CD14-positive monocyte (primary cell): Measurements from ENCODE around the gene FBXO11. TPM values are rescaled to one million over a fixed set of nuclear protein-coding genes. Genes with fewer than 3 reads are reported as not detected.

ENCODE experiments used
- DNase-seq, 3 donors: peaks; one replicate each; pipeline ENCODE4 v3.0.0-alpha.2; 2011 to 2022
- H2AFZ ChIP-seq: 2 replicates; pipeline ENCODE4 v1.6.0; 2012; ENCODE audit warnings: mild to moderate bottlenecking, low read depth, low read length, inconsistent platforms; ENCODE audit not compliant: insufficient read depth, poor library complexity, severe bottlenecking
- H3K27ac ChIP-seq, 2 donors: 1 replicate in 1 of 2; 2 replicates in 1 of 2; pipeline ENCODE4 v1.5.1; 2012 to 2013; ENCODE audit warnings: low read length in 2 of 2, control low read depth in 1 of 2, inconsistent platforms in 1 of 2, low read depth in 1 of 2, mild to moderate bottlenecking in 1 of 2
- H3K27me3 ChIP-seq, 2 donors: one replicate each; pipeline versions ENCODE4 v1.6.0 to v1.6.1; 2011 to 2013; ENCODE audit warnings: low read length in 2 of 2; ENCODE audit not compliant: control insufficient read depth in 2 of 2, insufficient read depth in 2 of 2
- H3K36me3 ChIP-seq, 2 donors: replicated peaks in 1 of 2; 1 replicate in 1 of 2; 2 replicates in 1 of 2; pipeline versions ENCODE4 v1.5.1 to v1.6.1; 2012 to 2013; ENCODE audit warnings: low read length in 2 of 2, control low read depth in 1 of 2, inconsistent platforms in 1 of 2, mild to moderate bottlenecking in 1 of 2; ENCODE audit not compliant: insufficient read depth in 2 of 2, control insufficient read depth in 1 of 2
- H3K4me1 ChIP-seq, 2 donors: 1 replicate in 1 of 2; 2 replicates in 1 of 2; pipeline versions ENCODE4 v1.5.1 to v1.6.1; 2012 to 2013; ENCODE audit warnings: low read length in 2 of 2, control low read depth in 1 of 2, inconsistent platforms in 1 of 2, mild to moderate bottlenecking in 1 of 2, moderate library complexity in 1 of 2; ENCODE audit not compliant: insufficient read depth in 2 of 2, control insufficient read depth in 1 of 2
- H3K4me2 ChIP-seq: replicated peaks from 2 replicates; pipeline ENCODE3; 2012; ENCODE audit warnings: low read length, moderate library complexity, mild to moderate bottlenecking; ENCODE audit not compliant: poor library complexity, severe bottlenecking; ENCODE audit errors: extremely low read depth
- H3K4me3 ChIP-seq, 3 experiments: fragments of 200-600 bp in 1 of 3; sonication (generic) in 1 of 3; replicated peaks in 1 of 3; 1 replicate in 2 of 3; 2 replicates in 1 of 3; pipeline ENCODE4 v1.5.1; 2011 to 2013; ENCODE audit warnings: low read length in 3 of 3, mild to moderate bottlenecking in 3 of 3, control low read depth in 2 of 3, low read depth in 2 of 3, inconsistent platforms in 1 of 3, moderate library complexity in 1 of 3
- H3K79me2 ChIP-seq: 2 replicates; pipeline ENCODE4 v1.6.0; 2012; ENCODE audit warnings: mild to moderate bottlenecking, control low read depth, inconsistent platforms, low read length, moderate library complexity; ENCODE audit not compliant: insufficient read depth
- H3K9ac ChIP-seq: 2 replicates; pipeline ENCODE4 v1.6.0; 2017; ENCODE audit warnings: low read length, mild to moderate bottlenecking; ENCODE audit not compliant: insufficient read depth, poor library complexity, severe bottlenecking
- H3K9me3 ChIP-seq, 2 donors: replicated peaks in 1 of 2; 1 replicate in 1 of 2; 2 replicates in 1 of 2; pipeline versions ENCODE4 v1.5.1 to v1.6.1; 2012 to 2013; ENCODE audit warnings: low read length in 2 of 2, control low read depth in 1 of 2; ENCODE audit not compliant: control insufficient read depth in 1 of 2, insufficient read depth in 1 of 2
- H4K20me1 ChIP-seq: 2 replicates; pipeline ENCODE4 v1.6.0; 2012; ENCODE audit warnings: mild to moderate bottlenecking, low read length, control low read depth, moderate library complexity; ENCODE audit not compliant: insufficient read depth
- H3K27ac Mint-ChIP-seq, 7 donors: one replicate each; pipeline ENCODE4 v1.8.0; 2020; ENCODE audit warnings: mild to moderate bottlenecking in 7 of 7, mixed read lengths in 7 of 7, moderate library complexity in 6 of 7, inconsistent platforms in 2 of 7
- H3K27me3 Mint-ChIP-seq, 3 donors: one replicate each; pipeline ENCODE4 v1.8.0; 2021 to 2022; ENCODE audit warnings: low read depth in 3 of 3, mild to moderate bottlenecking in 3 of 3, mixed read lengths in 3 of 3, moderate library complexity in 3 of 3, inconsistent platforms in 1 of 3
- H3K36me3 Mint-ChIP-seq, 2 donors: one replicate each; pipeline ENCODE4 v1.8.0; 2020; ENCODE audit warnings: mixed read lengths in 2 of 2, inconsistent platforms in 1 of 2, mild to moderate bottlenecking in 1 of 2
- H3K4me1 Mint-ChIP-seq: one replicate; pipeline ENCODE4 v1.8.0; 2020; ENCODE audit warnings: mild to moderate bottlenecking, mixed read lengths
- H3K4me3 Mint-ChIP-seq, 2 donors: one replicate each; pipeline ENCODE4 v1.8.0; 2020; ENCODE audit warnings: mild to moderate bottlenecking in 2 of 2, mixed read lengths in 2 of 2, moderate library complexity in 1 of 2
- H3K9me3 Mint-ChIP-seq, 7 donors: one replicate each; pipeline ENCODE4 v1.8.0; 2020 to 2022; ENCODE audit warnings: mixed read lengths in 7 of 7, mild to moderate bottlenecking in 6 of 7, moderate library complexity in 6 of 7, inconsistent platforms in 2 of 7
- WGBS: methylation state at CpG from one replicate; pipeline ENCODE4 v1.1.5; 2013; ENCODE audit warnings: missing lambda C conversion rate; ENCODE audit not compliant: insufficient coverage; 5-methylcytosine and 5-hydroxymethylcytosine counted together
- intact Hi-C, 2 donors: fragments of 100-400 bp; cut with micrococcal nuclease; formaldehyde crosslinking; loops; one replicate each; pipeline versions ENCODE4 v1.15.0 to v1.15.1; 2023
- polyA plus RNA-seq, 3 donors: library from polyadenylated mRNA; depleted of rRNA in 1 of 3; unstranded in 2 of 3; stranded (reverse) in 1 of 3; fragments of 300-500 nt in 2 of 3; fragments of >200 nt in 1 of 3; fragmentation: Illumina TruSeq in 2 of 3; gene quantifications; 1 replicate in 2 of 3; 2 replicates in 1 of 3; pipeline ENCODE4 v1.2.3, GENCODE V29; 2012 to 2021
- TF ChIP-seq, protein P1 (sequence below): fragments of 200-600 bp; IDR thresholded peaks from one replicate; pipeline ENCODE4 v1.8.0; 2022; ENCODE audit warnings: antibody characterized with exemption, mild to moderate bottlenecking

Gene FBXO11
- polyA plus RNA-seq, 3 donors: 2.2 to 51.3 (median 4.6) TPM

DNA sequence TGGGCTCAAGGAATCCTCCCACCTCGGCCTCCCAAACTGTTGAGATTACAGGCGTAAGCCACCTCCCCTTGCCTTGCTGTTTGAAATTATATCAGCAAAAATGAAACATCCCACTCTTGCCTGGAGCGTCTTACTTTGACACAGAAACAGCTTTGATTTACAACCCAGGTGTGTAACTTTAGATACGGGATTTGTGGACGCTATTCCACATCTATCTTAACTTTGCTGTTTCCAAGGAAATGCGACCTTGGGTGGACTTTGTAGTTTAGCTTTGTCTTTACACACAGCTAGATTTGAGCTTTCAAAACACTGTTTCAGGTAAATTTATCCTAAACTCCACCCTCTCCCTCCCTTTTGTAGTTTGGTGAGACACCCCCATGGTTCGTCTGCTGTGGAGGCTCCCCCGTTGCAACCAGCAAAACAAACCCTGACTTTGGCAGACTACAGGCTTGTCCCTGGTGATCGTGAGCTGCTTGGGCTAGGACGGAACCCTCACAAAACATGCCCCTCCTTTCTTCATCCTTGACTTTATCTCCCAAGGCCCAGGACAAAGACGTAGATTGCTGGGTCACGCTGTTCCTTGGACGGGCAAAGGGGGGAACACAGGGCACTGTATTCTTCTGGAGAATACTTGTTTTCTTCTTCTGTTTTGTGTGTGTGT, 128.9 kb downstream of the FBXO11 start:
- H3K27me3 ChIP-seq: no peaks in the 10 kb centered on the region
- H2AFZ ChIP-seq: no peak overlapping the region
- no peak overlapping the region for H3K4me3 ChIP-seq
- no peak overlapping the region for H3K4me2 ChIP-seq
- no peak overlapping the region for H3K9ac ChIP-seq
- Mint-ChIP-seq H3K36me3 (no peaks in the 10 kb centered on the region), H3K4me3 (no peak overlapping the region), H3K27me3 (peaks cover 0 to 11% (median 1%) of the 10 kb centered on the region in 3 donors), H3K4me1 (peaks cover 8% of the 10 kb centered on the region), H3K9me3 (no peaks in the 10 kb centered on the region), H3K27ac (no peak overlapping the region)
- WGBS: 92% methylated on average over 6 of the region's 13 CpGs
- H3K36me3 ChIP-seq: no peaks in the 10 kb centered on the region
- no peaks in the 10 kb centered on the region for H3K9me3 ChIP-seq
- H3K27ac ChIP-seq: no peak overlapping the region
- no peak for DNase-seq
- H3K79me2 ChIP-seq: no peaks in the 10 kb centered on the region
- intact Hi-C loops: no loop called here
- TF ChIP-seq, protein P1, sequence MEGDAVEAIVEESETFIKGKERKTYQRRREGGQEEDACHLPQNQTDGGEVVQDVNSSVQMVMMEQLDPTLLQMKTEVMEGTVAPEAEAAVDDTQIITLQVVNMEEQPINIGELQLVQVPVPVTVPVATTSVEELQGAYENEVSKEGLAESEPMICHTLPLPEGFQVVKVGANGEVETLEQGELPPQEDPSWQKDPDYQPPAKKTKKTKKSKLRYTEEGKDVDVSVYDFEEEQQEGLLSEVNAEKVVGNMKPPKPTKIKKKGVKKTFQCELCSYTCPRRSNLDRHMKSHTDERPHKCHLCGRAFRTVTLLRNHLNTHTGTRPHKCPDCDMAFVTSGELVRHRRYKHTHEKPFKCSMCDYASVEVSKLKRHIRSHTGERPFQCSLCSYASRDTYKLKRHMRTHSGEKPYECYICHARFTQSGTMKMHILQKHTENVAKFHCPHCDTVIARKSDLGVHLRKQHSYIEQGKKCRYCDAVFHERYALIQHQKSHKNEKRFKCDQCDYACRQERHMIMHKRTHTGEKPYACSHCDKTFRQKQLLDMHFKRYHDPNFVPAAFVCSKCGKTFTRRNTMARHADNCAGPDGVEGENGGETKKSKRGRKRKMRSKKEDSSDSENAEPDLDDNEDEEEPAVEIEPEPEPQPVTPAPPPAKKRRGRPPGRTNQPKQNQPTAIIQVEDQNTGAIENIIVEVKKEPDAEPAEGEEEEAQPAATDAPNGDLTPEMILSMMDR: no peak
- peaks cover 6 to 7% of the 10 kb centered on the region in 2 donors for H3K4me1 ChIP-seq
- no peaks in the 10 kb centered on the region for H4K20me1 ChIP-seq

DNA sequence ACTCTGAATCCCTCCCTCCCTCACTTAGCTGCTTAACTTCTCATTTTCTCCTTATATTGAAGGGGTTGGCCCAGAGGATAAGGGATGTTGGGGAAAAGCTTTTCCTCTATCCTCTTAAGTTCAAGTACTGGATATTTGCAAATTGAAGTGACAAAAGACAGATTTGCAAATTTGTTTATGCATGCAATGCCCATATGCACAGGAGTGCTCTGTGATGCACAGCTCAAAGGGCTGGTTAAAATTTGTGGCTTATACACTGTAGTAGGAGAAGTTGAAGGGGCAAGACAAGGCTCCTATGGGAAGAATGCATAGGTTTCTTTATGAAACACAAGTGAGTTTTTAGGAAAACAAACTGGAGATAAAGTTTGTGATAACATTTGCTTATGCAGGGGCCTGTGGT, 131.7 kb downstream of the FBXO11 start:
- H3K9ac ChIP-seq: no peak overlapping the region
- H3K27ac Mint-ChIP-seq: no peak overlapping the region
- no peak for DNase-seq
- H3K36me3 Mint-ChIP-seq: no peaks in the 10 kb centered on the region
- intact Hi-C loops: no loop called here
- no peak overlapping the region for H3K4me3 Mint-ChIP-seq
- no peak overlapping the region for H3K27ac ChIP-seq
- no peaks in the 10 kb centered on the region for H3K27me3 ChIP-seq
- H3K27me3 Mint-ChIP-seq: peaks cover 1 to 10% (median 4%) of the 10 kb centered on the region in 3 donors
- TF ChIP-seq, protein P1: no peak
- peaks cover 3 to 5% (median 4%) of the 10 kb centered on the region in 7 donors for H3K9me3 Mint-ChIP-seq
- H3K4me1 ChIP-seq: no peaks in the 10 kb centered on the region
- H4K20me1 ChIP-seq: no peaks in the 10 kb centered on the region
- peaks cover 6% of the 10 kb centered on the region for H3K4me1 Mint-ChIP-seq
- H3K36me3 ChIP-seq: no peaks in the 10 kb centered on the region
- H3K4me2 ChIP-seq: no peak overlapping the region
- no peak overlapping the region for H2AFZ ChIP-seq
- H3K9me3 ChIP-seq: peaks cover 0 to 3% of the 10 kb centered on the region in 2 donors
- no peak overlapping the region for H3K4me3 ChIP-seq
- H3K79me2 ChIP-seq: no peaks in the 10 kb centered on the region
